NCI-H2227 (cell line): ENCODE results near the gene FBXO27.
A peak's percentile ranks its signal among the peaks of the same experiment; 100 is the strongest.
"Not testable (repeated sequence)": the region's sequence is repeated elsewhere in the genome, so short reads cannot be mapped to it uniquely, and the experiment has no call there.

Experiments
- DNase-seq: peaks from one replicate; lab custom pipeline; 2025; ENCODE audit not compliant: unreplicated experiment; lab: John Stamatoyannopoulos, UW

The FBXO27 gene

GRCh38 chr19:39032063-39032918 is at the start of gene FBXO27:
Gene FBXO27, minus strand, starts transcription at chr19:39032549. Its CDS starts 322 bp downstream, at chr19:39032227.
- peak; percentile 94 for DNase-seq

GRCh38 chr19:39080431-39080830 is 48.1 kb upstream of the FBXO27 start:
- DNase-seq = no peak

- DNase-seq = no peak
Measured at GRCh38 chr19:39078436-39079200, 46.3 kb upstream of the FBXO27 start.

- DNase-seq = no peak
Measured at GRCh38 chr19:39077323-39077722, 45.0 kb upstream of the FBXO27 start.

GRCh38 chr19:39074942-39075341 is 42.6 kb upstream of the FBXO27 start:
- DNase-seq = no peak

- DNase-seq = no peak
Measured at GRCh38 chr19:39074205-39074692, 41.9 kb upstream of the FBXO27 start.

- DNase-seq = no peak
Measured at GRCh38 chr19:39070888-39071287, 38.5 kb upstream of the FBXO27 start.

- DNase-seq = not testable (repeated sequence)
Measured at GRCh38 chr19:39068259-39068658, 35.9 kb upstream of the FBXO27 start.

- no peak for DNase-seq
Measured at GRCh38 chr19:39067104-39067503, 34.8 kb upstream of the FBXO27 start.

- no peak for DNase-seq
Measured at GRCh38 chr19:39065928-39066327, 33.6 kb upstream of the FBXO27 start.

GRCh38 chr19:39064405-39064804 is 32.1 kb upstream of the FBXO27 start:
- no peak for DNase-seq

GRCh38 chr19:39060171-39060570 is 27.8 kb upstream of the FBXO27 start:
- no peak for DNase-seq

GRCh38 chr19:39059302-39059701 is 27.0 kb upstream of the FBXO27 start:
- no peak for DNase-seq

- DNase-seq = no peak
Measured at GRCh38 chr19:39057615-39058014, 25.3 kb upstream of the FBXO27 start.

- DNase-seq = no peak
Measured at GRCh38 chr19:39054091-39054470, 21.7 kb upstream of the FBXO27 start.

- DNase-seq = no peak
Measured at GRCh38 chr19:39053276-39054090, 21.1 kb upstream of the FBXO27 start.

- no peak for DNase-seq
Measured at GRCh38 chr19:39052846-39053245, 20.5 kb upstream of the FBXO27 start.

GRCh38 chr19:39052243-39052746 is 19.9 kb upstream of the FBXO27 start:
- DNase-seq = peak; percentile 81

- DNase-seq = no peak
Measured at GRCh38 chr19:39047073-39047472, 14.7 kb upstream of the FBXO27 start.

- DNase-seq = no peak
Measured at GRCh38 chr19:39046037-39046821, 13.9 kb upstream of the FBXO27 start.
